ENCODE measurements around the gene KCNN3.

KCNN3 gene

GRCh38 chr1:154768456-154769125 lies 101.5 kb downstream of the KCNN3 start:
- no peak overlapping the region for H3K27ac ChIP-seq

DNA sequence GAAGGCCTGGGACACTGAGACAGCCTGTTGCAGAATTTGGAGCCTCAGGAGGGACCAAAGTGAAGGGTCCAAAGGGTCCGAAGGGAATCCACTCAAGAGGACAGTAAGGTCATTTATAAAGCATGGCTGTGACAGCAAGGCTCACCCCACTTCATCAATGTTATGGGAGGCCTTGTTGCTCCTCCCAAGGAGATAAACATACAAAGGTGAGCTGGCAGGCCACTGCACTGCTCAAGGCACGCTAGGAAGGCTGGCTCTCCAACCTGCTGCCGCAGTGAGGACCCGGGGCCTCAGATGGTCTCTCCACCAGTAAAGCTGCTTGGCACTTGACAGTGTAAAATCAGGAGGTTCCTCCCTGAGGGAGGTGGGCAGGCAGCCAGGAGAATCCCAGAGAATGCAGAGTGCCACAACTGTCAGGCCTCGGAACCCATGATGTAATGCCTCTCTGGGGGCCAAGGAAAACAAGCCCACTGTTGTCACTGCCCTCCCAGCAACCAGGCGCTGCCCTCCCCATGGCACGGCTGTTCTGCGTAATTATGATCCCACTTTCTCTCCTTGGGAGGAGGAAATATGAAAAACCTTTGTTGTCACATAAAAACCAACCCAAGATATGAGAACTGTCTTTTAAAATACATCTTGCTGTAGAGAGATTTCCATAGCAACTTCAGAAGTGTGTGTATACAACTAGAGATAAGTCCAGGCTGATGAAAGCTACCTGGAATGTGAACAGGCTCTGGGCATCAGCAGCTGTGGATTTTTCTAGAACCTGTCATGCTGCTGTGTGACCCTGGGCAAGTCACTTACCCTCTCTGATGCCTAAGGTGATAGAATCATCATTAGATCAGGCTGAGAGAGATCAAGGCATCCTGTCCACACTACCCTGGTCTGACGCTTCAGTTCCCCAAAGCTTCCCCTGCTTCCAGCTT lies 102.5 kb downstream of the KCNN3 start:
- no peak overlapping the region for H3K27ac ChIP-seq
- TF ChIP-seq CTCF (IDR thresholded peaks at IDR 0.05) (no peak), ZFX (IDR thresholded peaks at IDR 0.05; ENCODE audit: borderline replicate concordance) (no peak)

More at GRCh38 chr1:154768456-154769125, 101.5 kb downstream of the KCNN3 start:
- TF ChIP-seq ZFX (IDR thresholded peaks at IDR 0.05; ENCODE audit: borderline replicate concordance) = no peak
- no peak for TF ChIP-seq CTCF (IDR thresholded peaks at IDR 0.05)

DNA sequence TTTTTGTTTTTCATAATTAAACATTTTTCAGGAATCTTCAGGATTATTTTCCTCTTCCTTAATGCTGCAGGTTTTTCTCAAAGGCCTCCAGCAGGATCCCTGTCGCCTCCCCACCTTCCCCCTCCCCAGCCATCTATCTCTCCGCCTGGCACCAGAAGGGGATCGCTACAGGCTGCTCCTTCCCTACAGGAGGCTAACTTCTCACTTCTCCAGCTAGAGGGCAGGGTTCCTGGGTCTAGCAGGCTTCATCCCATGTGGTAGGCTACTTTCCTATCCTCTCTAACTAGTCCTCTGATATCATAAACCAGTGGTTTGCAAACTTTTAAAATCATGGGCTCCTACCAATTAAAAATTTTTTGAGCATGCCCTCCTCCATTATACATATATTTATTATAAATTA lies 104.1 kb downstream of the KCNN3 start:
- H3K27ac ChIP-seq = no peak overlapping the region
- TF ChIP-seq ZFX (IDR thresholded peaks at IDR 0.05; ENCODE audit: borderline replicate concordance) (no peak), CTCF (IDR thresholded peaks at IDR 0.05) (peak; percentile 36)

GRCh38 chr1:154764773-154765172 lies 105.3 kb downstream of the KCNN3 start:
- TF ChIP-seq ZFX (IDR thresholded peaks at IDR 0.05; ENCODE audit: borderline replicate concordance) (no peak), CTCF (IDR thresholded peaks at IDR 0.05) (no peak)
- H3K27ac ChIP-seq = no peak overlapping the region

DNA sequence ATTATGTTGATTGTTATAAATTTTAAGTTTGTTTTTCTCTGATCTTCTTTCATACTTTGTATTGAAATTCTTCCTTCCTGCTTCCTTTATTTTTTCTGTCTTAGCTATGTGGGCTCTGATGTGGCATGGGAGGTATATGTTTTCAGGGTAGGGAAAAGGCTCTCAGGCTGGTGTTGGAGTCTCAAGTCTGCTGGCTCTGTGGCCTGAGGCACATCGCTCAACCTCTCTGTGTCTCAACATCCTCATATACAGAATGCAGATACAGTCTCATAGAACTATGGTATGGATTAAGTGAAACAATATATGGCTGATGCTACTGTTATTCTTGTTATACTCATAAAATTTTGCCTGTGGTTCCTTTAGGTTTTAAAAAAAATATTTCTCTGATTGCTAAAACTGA lies 105.9 kb downstream of the KCNN3 start:
- H3K27ac ChIP-seq = no peak overlapping the region
- TF ChIP-seq ZFX (IDR thresholded peaks at IDR 0.05; ENCODE audit: borderline replicate concordance) = no peak
- no peak for TF ChIP-seq CTCF (IDR thresholded peaks at IDR 0.05)

DNA sequence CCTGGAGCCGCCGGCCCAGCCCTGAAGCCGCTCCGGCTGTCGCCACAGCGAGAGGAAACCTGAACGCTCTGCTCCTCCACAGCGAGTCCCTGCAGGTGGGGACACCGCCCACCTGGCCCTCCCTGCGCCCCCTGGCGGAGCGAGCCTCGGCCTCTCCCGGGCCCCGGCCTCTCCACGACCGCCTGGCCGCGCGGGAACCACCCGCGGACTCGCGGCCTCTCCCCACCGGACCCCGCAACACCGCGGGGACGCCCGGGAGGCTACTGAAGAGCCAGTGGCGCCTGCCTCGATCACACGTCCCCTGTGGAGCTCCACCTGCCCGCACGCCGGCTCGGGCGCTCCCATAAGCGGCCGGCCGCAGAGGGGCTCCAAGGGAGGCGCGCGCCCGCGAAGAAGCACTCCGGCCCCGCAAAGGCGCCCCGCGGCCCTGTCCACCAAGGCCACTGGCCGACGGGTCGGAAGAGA lies 109.6 kb downstream of the KCNN3 start:
- TF ChIP-seq ZFX (IDR thresholded peaks at IDR 0.05; ENCODE audit: borderline replicate concordance) = no peak
- TF ChIP-seq CTCF (IDR thresholded peaks at IDR 0.05) = peak; percentile 99

GRCh38 chr1:154759793-154760192 lies 110.3 kb downstream of the KCNN3 start:
- no peak overlapping the region for H3K27ac ChIP-seq

More for the DNA sequence above, 109.6 kb downstream of the KCNN3 start:
- no peak overlapping the region for H3K27ac ChIP-seq

More at GRCh38 chr1:154759793-154760192, 110.3 kb downstream of the KCNN3 start:
- TF ChIP-seq CTCF (IDR thresholded peaks at IDR 0.05) = no peak
- TF ChIP-seq ZFX (IDR thresholded peaks at IDR 0.05; ENCODE audit: borderline replicate concordance) = no peak
